ENCODE results near the gene UCK2. TPM values are rescaled to one million over a fixed set of nuclear protein-coding genes. Genes with fewer than 3 reads are reported as not detected.

Gene UCK2
- total RNA-seq, 1 experiment from 2014 or later: 158 TPM

GRCh38 chr1:165873481-165873880 is 46.1 kb downstream of the UCK2 start:
- no peak overlapping the region for H3K4me3 ChIP-seq (ENCODE audit: insufficient read depth, low read depth, low read length)
- no peak for DNase-seq
- no peaks in the 10 kb centered on the region for H3K36me3 ChIP-seq (replicated peaks; ENCODE audit: control insufficient read depth, insufficient read depth, low read length)
- H3K27me3 ChIP-seq (ENCODE audit: control insufficient read depth, insufficient read depth, low read length): no peaks in the 10 kb centered on the region

DNA sequence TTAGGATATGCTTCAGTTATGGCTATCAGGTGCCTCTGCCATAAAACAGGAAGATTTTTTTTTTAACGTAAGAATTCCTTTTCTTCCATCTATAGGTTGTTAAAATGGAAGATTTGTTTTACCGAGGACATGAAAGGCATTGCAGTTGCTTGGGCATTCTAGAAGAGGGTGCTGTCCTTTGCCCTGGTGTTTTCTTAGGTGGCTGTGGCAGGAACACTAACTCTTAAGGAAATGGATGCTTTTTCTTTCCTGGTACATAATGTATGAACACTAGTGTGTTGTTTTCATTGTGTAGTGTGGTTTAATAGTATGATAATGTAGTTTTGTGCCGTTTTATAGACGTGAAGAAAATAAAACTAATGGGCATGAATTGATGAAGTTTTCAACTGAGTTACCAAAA is 47.2 kb downstream of the UCK2 start:
- Histone ChIP-seq H3K4me3 (ENCODE audit: insufficient read depth, low read depth, low read length) (no peak overlapping the region), H3K27me3 (ENCODE audit: control insufficient read depth, insufficient read depth, low read length) (no peaks in the 10 kb centered on the region), H3K36me3 (replicated peaks; ENCODE audit: control insufficient read depth, insufficient read depth, low read length) (no peaks in the 10 kb centered on the region)
- DNase-seq: no peak

DNA sequence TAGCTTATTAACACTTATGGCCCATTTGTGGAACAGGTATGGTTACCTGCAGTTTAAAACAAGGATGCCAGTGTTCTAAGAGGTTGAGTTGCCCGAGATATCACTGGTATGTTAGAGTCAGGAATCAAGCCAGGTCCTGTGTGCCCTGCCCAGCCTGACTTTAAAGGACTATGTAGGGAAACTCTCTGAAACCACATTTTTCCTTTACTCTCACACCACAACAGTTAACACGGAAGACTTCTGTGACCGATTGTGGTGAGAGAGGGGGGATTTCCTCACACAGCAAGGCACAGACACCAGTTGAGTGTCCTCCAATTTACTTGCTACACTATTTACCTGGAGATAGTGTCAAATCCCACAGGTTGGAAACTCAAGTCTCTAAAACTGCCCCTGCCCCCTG is 47.8 kb downstream of the UCK2 start:
- Histone ChIP-seq H3K27me3 (ENCODE audit: control insufficient read depth, insufficient read depth, low read length) (no peaks in the 10 kb centered on the region), H3K4me3 (ENCODE audit: insufficient read depth, low read depth, low read length) (no peak overlapping the region), H3K36me3 (replicated peaks; ENCODE audit: control insufficient read depth, insufficient read depth, low read length) (no peaks in the 10 kb centered on the region)
- DNase-seq: no peak

GRCh38 chr1:165875604-165876003 is 48.2 kb downstream of the UCK2 start:
- H3K36me3 ChIP-seq (replicated peaks; ENCODE audit: control insufficient read depth, insufficient read depth, low read length): no peaks in the 10 kb centered on the region
- DNase-seq: no peak
- no peak overlapping the region for H3K4me3 ChIP-seq (ENCODE audit: insufficient read depth, low read depth, low read length)
- no peaks in the 10 kb centered on the region for H3K27me3 ChIP-seq (ENCODE audit: control insufficient read depth, insufficient read depth, low read length)

DNA sequence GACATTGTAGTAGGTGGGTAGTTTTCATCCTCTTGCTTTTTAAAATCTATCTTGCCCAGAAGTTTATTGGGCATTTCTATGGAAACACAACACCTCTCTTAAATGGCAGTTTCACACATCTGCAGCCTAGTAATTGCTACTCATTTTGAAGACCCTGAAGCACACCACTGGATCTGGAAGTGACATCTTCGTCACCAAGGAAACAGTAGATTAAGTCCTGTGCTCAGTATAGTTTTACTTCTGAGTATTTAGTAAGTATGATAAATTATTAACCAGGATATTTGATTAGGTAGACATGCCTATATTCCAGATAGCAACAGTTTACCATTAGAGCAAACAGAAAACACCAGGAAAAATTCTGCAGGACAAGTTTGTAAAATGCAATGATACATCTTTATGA is 48.7 kb downstream of the UCK2 start:
- H3K4me3 ChIP-seq (ENCODE audit: insufficient read depth, low read depth, low read length): no peak overlapping the region
- DNase-seq: no peak
- H3K27me3 ChIP-seq (ENCODE audit: control insufficient read depth, insufficient read depth, low read length): no peaks in the 10 kb centered on the region
- no peaks in the 10 kb centered on the region for H3K36me3 ChIP-seq (replicated peaks; ENCODE audit: control insufficient read depth, insufficient read depth, low read length)

DNA sequence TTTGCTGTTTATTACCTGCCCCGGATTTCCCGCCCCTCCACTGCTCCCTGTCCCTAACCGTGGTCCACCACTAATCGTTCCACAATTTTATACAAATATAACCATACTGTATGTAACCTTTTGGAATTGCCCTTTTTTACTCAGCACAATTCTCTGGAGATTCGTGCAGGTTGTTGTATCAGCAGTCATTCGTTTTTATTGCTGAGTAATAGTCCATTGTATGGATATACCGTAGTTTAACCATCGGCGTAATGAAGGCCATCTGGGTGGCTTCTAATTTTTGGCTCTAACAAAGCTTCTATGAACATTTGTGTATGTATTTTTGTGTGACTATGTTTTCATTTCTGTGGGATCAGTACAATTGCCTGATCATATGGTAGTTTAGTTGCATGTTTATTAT is 50.0 kb downstream of the UCK2 start:
- H3K36me3 ChIP-seq (replicated peaks; ENCODE audit: control insufficient read depth, insufficient read depth, low read length): no peaks in the 10 kb centered on the region
- DNase-seq: no peak
- H3K4me3 ChIP-seq (ENCODE audit: insufficient read depth, low read depth, low read length): no peak overlapping the region
- H3K27me3 ChIP-seq (ENCODE audit: control insufficient read depth, insufficient read depth, low read length): no peaks in the 10 kb centered on the region

- no peaks in the 10 kb centered on the region for H3K36me3 ChIP-seq (replicated peaks; ENCODE audit: control insufficient read depth, insufficient read depth, low read length)
- H3K27me3 ChIP-seq (ENCODE audit: control insufficient read depth, insufficient read depth, low read length): no peaks in the 10 kb centered on the region
- DNase-seq: no peak
- no peak overlapping the region for H3K4me3 ChIP-seq (ENCODE audit: insufficient read depth, low read depth, low read length)
Observed at GRCh38 chr1:165877940-165878556, 50.6 kb downstream of the UCK2 start.

GRCh38 chr1:165879946-165880345 is 52.5 kb downstream of the UCK2 start:
- Histone ChIP-seq H3K36me3 (replicated peaks; ENCODE audit: control insufficient read depth, insufficient read depth, low read length) (no peaks in the 10 kb centered on the region), H3K27me3 (ENCODE audit: control insufficient read depth, insufficient read depth, low read length) (no peaks in the 10 kb centered on the region), H3K4me3 (ENCODE audit: insufficient read depth, low read depth, low read length) (no peak overlapping the region)
- no peak for DNase-seq

- DNase-seq: no peak
- no peaks in the 10 kb centered on the region for H3K36me3 ChIP-seq (replicated peaks; ENCODE audit: control insufficient read depth, insufficient read depth, low read length)
- no peak overlapping the region for H3K4me3 ChIP-seq (ENCODE audit: insufficient read depth, low read depth, low read length)
- H3K27me3 ChIP-seq (ENCODE audit: control insufficient read depth, insufficient read depth, low read length): no peaks in the 10 kb centered on the region
Observed at GRCh38 chr1:165880993-165881392, 53.6 kb downstream of the UCK2 start.

- H3K36me3 ChIP-seq (replicated peaks; ENCODE audit: control insufficient read depth, insufficient read depth, low read length): no peaks in the 10 kb centered on the region
- no peak for DNase-seq
- H3K4me3 ChIP-seq (ENCODE audit: insufficient read depth, low read depth, low read length): no peak overlapping the region
- H3K27me3 ChIP-seq (ENCODE audit: control insufficient read depth, insufficient read depth, low read length): no peaks in the 10 kb centered on the region
Observed at GRCh38 chr1:165882168-165882837, 54.9 kb downstream of the UCK2 start.

GRCh38 chr1:165883056-165883455 is 55.6 kb downstream of the UCK2 start:
- H3K27me3 ChIP-seq (ENCODE audit: control insufficient read depth, insufficient read depth, low read length): no peaks in the 10 kb centered on the region
- H3K4me3 ChIP-seq (ENCODE audit: insufficient read depth, low read depth, low read length): no peak overlapping the region
- no peak for DNase-seq
- H3K36me3 ChIP-seq (replicated peaks; ENCODE audit: control insufficient read depth, insufficient read depth, low read length): no peaks in the 10 kb centered on the region

GRCh38 chr1:165884009-165884689 is 56.7 kb downstream of the UCK2 start:
- no peak for DNase-seq
- Histone ChIP-seq H3K36me3 (replicated peaks; ENCODE audit: control insufficient read depth, insufficient read depth, low read length) (no peaks in the 10 kb centered on the region), H3K27me3 (ENCODE audit: control insufficient read depth, insufficient read depth, low read length) (no peaks in the 10 kb centered on the region), H3K4me3 (ENCODE audit: insufficient read depth, low read depth, low read length) (no peak overlapping the region)

DNA sequence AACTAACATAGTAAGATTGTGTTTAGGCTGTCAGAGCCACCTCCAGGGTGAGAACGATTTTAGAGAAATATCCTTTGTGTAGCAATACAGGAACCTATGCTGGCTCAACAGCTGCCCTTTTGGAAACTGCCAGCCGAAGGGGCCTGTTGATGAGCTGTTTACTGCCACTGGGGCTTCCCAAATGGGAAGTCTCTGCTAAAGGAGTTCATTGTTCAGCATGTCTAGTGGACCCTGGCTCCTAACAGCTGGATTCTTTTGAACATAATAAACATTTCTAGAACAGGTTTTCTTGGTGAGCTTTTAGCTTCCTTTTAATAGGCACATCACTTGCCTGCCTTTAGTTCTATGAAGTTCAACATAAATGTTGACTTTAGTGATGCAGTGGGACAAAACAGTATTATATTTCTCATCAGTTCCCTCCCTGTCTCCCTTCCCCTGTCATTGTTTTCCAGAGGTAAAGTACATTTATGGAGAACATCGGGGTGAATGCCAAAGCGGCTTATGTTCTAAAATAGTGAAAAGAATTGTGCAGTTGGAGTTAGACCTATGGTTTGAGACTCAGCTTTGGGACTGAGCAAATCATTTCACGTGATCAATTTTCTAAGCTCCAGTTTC is 57.4 kb downstream of the UCK2 start:
- Histone ChIP-seq H3K27me3 (ENCODE audit: control insufficient read depth, insufficient read depth, low read length) (no peaks in the 10 kb centered on the region), H3K4me3 (ENCODE audit: insufficient read depth, low read depth, low read length) (no peak overlapping the region), H3K36me3 (replicated peaks; ENCODE audit: control insufficient read depth, insufficient read depth, low read length) (no peaks in the 10 kb centered on the region)
- no peak for DNase-seq

DNA sequence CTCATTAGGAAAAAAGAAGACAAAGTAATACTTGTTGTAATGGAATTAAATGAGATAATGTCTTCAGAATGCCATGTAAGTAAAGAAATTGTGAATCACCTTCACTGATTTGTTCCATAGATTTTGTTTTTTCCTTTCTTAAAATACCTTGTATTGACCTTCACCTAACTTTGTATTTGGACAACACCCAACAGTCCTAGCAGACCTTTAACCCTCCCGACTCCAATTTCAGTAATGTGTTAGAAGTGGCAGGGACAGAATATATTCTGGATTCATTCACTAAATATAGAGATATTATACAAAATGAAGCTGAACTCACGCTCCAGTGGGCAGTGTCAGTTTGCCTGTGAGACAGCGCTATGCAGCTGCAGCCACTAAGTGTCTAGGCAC is 57.9 kb downstream of the UCK2 start:
- DNase-seq: no peak
- H3K4me3 ChIP-seq (ENCODE audit: insufficient read depth, low read depth, low read length): no peak overlapping the region
- H3K36me3 ChIP-seq (replicated peaks; ENCODE audit: control insufficient read depth, insufficient read depth, low read length): no peaks in the 10 kb centered on the region
- H3K27me3 ChIP-seq (ENCODE audit: control insufficient read depth, insufficient read depth, low read length): no peaks in the 10 kb centered on the region

GRCh38 chr1:165886193-165886592 is 58.8 kb downstream of the UCK2 start:
- no peak overlapping the region for H3K4me3 ChIP-seq (ENCODE audit: insufficient read depth, low read depth, low read length)
- H3K27me3 ChIP-seq (ENCODE audit: control insufficient read depth, insufficient read depth, low read length): no peaks in the 10 kb centered on the region
- DNase-seq: no peak
- H3K36me3 ChIP-seq (replicated peaks; ENCODE audit: control insufficient read depth, insufficient read depth, low read length): peaks cover 4% of the 10 kb centered on the region
